H7 (cell line): ENCODE measurements around the gene RPRD2. TPM values are rescaled to one million over a fixed set of nuclear protein-coding genes. Genes with fewer than 3 reads are reported as not detected.

Source experiments
- DNase-seq: peaks from one replicate; pipeline ENCODE4 v3.0.0; 2012
- H3K27me3 ChIP-seq: 2 replicates; pipeline ENCODE4 v1.6.0; 2011; ENCODE audit warnings: mild to moderate bottlenecking, low read length; ENCODE audit not compliant: control insufficient read depth, insufficient read depth
- H3K36me3 ChIP-seq: replicated peaks from 2 replicates; pipeline ENCODE4 v1.5.1; 2011; ENCODE audit warnings: low read length; ENCODE audit not compliant: control insufficient read depth, insufficient read depth
- H3K4me3 ChIP-seq: 2 replicates; pipeline ENCODE4 v1.5.1; 2011; ENCODE audit warnings: low read depth, mild to moderate bottlenecking, control low read depth, low read length, moderate library complexity; ENCODE audit not compliant: insufficient read depth
- total RNA-seq: library from RNA; depleted of rRNA; stranded (reverse); fragments of >200 nt; shearing (Covaris generic); gene quantifications from 2 replicates; pipeline ENCODE4 v1.2.3, GENCODE V29; 2014

The RPRD2 gene
- total RNA-seq, 1 experiment from 2014 or later, result 14.5 TPM

DNA sequence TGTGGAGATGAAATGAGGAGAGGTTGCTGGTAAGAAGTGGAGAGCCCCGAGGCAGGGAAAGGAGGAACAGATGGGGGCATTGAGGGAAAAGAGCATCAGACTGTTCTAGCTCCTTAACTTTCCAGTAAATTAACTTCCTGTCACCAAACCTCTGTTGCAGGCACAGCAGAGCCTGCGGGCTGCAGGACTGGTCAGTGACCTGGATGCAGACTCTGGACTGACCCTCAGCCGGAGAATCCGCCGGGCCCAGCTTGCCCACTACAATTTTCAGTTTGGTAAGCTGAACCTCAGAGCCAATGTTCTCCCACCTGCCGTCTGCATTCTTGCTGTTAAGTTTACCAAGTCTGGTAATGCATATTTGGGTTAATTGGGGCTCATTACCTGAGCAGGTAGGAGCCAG lies 141.5 kb downstream of the RPRD2 start:
- H3K36me3 ChIP-seq, result peaks cover 19% of the 10 kb centered on the region
- DNase-seq, result no peak
- no peak overlapping the region for H3K4me3 ChIP-seq
- H3K27me3 ChIP-seq, result no peaks in the 10 kb centered on the region; the same call in 1 of the 2 replicates

GRCh38 chr1:150507912-150508864 lies 144.2 kb downstream of the RPRD2 start, which contains the start of gene ECM1:
Gene ECM1 (plus strand): TSS chr1:150508109. CDS start chr1:150508210, 101 bp downstream.
- Histone ChIP-seq H3K4me3 (no peak within 1 kb of the TSS), H3K27me3 (no peaks in the 10 kb centered on the region; the same call in 1 of the 2 replicates), H3K36me3 (peaks cover 17% of the 10 kb centered on the region)
- DNase-seq, result no peak

- Histone ChIP-seq H3K27me3 (no peaks in the 10 kb centered on the region; the same call in 1 of the 2 replicates), H3K4me3 (no peak overlapping the region)
- no peak for DNase-seq
These were observed 145.0 kb downstream of the RPRD2 start for GRCh38 chr1:150508982-150509381.

GRCh38 chr1:150511551-150511950 lies 147.6 kb downstream of the RPRD2 start:
- Histone ChIP-seq H3K27me3 (no peaks in the 10 kb centered on the region; the same call in 1 of the 2 replicates), H3K4me3 (no peak overlapping the region), H3K36me3 (peaks cover 3% of the 10 kb centered on the region)
- DNase-seq, result no peak

More at GRCh38 chr1:150508982-150509381, 145.0 kb downstream of the RPRD2 start:
- peaks cover 17% of the 10 kb centered on the region for H3K36me3 ChIP-seq

DNA sequence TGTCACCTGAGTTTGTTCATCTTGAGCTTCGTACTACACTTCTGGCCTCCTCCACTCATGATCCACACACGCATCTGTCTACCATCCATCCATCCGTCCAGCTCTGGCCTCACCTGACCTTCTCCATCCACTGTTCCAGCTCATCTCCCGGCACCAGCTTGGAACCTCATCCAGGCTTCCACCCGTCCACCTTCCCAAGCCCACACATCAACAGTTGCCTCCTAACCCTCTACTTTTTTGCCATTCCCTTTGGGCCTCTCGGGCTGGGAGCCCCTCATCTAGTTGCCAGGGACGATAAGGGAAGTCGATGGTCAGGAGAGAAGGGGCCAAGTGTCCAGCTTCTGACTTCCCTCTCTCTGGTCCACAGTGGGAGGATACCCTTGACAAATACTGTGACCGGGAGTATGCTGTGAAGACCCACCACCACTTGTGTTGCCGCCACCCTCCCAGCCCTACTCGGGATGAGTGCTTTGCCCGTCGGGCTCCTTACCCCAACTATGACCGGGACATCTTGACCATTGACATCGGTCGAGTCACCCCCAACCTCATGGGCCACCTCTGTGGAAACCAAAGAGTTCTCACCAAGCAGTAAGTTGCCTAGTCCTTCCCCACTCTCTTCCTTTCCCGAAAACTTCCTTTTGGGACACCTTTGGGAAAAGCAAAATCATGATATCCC lies 148.2 kb downstream of the RPRD2 start:
- no peak for DNase-seq

GRCh38 chr1:150512846-150513245 lies 148.9 kb downstream of the RPRD2 start:
- H3K4me3 ChIP-seq, result no peak overlapping the region
- DNase-seq, result no peak
- no peaks in the 10 kb centered on the region; the same call in 1 of the 2 replicates for H3K27me3 ChIP-seq
- H3K36me3 ChIP-seq, result no peaks in the 10 kb centered on the region

More for the DNA sequence above, 148.2 kb downstream of the RPRD2 start:
- Histone ChIP-seq H3K27me3 (no peaks in the 10 kb centered on the region; the same call in 1 of the 2 replicates), H3K36me3 (no peaks in the 10 kb centered on the region; the same call in 1 of the 2 replicates), H3K4me3 (no peak overlapping the region)

DNA sequence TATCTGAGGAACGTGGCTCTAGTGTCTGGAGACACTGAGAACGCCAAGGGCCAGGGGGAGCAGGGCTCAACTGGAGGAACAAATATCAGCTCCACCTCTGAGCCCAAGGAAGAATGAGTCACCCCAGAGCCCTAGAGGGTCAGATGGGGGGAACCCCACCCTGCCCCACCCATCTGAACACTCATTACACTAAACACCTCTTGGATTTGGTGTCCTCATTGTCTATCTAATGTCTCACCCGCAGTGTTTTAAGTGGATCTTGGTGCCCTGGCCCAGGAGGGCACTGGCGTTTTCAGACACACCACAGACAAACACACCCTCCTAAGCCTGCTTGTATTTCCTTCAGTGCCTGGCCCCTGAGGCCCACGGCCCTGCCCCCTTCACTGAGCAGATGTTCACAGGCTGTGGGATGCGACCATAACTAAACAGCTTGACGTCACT lies 149.4 kb downstream of the RPRD2 start:
- H3K27me3 ChIP-seq, result no peaks in the 10 kb centered on the region; the same call in 1 of the 2 replicates
- no peaks in the 10 kb centered on the region for H3K36me3 ChIP-seq
- no peak for DNase-seq
- H3K4me3 ChIP-seq, result no peak overlapping the region

- Histone ChIP-seq H3K27me3 (no peaks in the 10 kb centered on the region; the same call in 1 of the 2 replicates), H3K4me3 (no peak overlapping the region), H3K36me3 (no peaks in the 10 kb centered on the region)
- DNase-seq, result no peak
These were observed 150.3 kb downstream of the RPRD2 start for GRCh38 chr1:150514260-150514659.

DNA sequence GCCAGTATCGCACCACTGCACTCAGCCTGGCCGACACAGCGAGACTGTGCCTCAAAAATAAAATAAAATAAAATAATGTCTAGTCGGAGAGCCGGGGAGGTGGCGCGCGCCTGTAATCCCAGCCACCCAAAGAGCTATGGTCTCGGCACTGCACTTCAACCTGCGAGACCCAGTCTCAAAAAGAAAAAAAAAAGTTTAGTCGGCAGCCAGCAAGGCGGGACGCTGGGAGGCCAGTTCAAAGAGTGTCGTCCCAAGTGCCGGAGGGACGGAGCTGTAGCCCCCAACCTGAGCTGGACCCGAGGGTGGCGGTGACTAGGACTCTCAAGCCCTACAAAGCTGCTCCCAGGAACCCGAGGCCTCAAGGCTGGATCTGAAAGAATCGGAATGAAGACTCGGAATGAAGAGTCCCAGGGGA lies 151.0 kb downstream of the RPRD2 start:
- Histone ChIP-seq H3K36me3 (no peaks in the 10 kb centered on the region), H3K27me3 (no peaks in the 10 kb centered on the region), H3K4me3 (peak overlapping the region; percentile 78)
- no peak for DNase-seq

GRCh38 chr1:150515328-150516049 lies 151.5 kb downstream of the RPRD2 start, which contains the start of gene FALEC:
Gene FALEC (plus strand): TSS chr1:150515752.
- peak; percentile 100 for DNase-seq
- H3K27me3 ChIP-seq, result no peaks in the 10 kb centered on the region
- H3K4me3 ChIP-seq, result peak within 1 kb of the TSS; percentile 78
- H3K36me3 ChIP-seq, result no peaks in the 10 kb centered on the region

- DNase-seq, result peak; percentile 69
These were observed 152.2 kb downstream of the RPRD2 start for GRCh38 chr1:150516050-150516591.

DNA sequence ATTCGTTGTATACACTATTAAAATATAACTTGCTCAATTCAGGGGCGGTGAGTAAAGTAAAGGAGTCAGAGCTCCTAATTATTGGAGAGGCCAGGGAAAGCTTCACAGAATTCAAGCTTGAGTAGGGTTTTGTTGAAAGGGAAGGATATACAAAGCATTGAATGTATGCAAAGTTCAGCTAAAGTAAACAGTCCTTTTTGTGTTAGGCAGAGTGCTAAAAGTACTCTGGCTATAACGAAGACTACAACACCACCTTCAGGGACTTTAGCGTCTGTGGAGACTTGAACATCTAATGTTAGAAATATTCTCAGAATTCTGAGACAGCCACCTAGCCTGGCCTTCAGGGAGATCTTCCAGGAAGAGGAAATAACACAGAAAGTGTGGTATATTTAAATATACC lies 152.7 kb downstream of the RPRD2 start:
- Histone ChIP-seq H3K36me3 (no peaks in the 10 kb centered on the region), H3K27me3 (no peaks in the 10 kb centered on the region), H3K4me3 (peak overlapping the region; percentile 78)
- no peak for DNase-seq

More at GRCh38 chr1:150516050-150516591, 152.2 kb downstream of the RPRD2 start:
- Histone ChIP-seq H3K27me3 (no peaks in the 10 kb centered on the region), H3K36me3 (no peaks in the 10 kb centered on the region), H3K4me3 (peak overlapping the region; percentile 78)

DNA sequence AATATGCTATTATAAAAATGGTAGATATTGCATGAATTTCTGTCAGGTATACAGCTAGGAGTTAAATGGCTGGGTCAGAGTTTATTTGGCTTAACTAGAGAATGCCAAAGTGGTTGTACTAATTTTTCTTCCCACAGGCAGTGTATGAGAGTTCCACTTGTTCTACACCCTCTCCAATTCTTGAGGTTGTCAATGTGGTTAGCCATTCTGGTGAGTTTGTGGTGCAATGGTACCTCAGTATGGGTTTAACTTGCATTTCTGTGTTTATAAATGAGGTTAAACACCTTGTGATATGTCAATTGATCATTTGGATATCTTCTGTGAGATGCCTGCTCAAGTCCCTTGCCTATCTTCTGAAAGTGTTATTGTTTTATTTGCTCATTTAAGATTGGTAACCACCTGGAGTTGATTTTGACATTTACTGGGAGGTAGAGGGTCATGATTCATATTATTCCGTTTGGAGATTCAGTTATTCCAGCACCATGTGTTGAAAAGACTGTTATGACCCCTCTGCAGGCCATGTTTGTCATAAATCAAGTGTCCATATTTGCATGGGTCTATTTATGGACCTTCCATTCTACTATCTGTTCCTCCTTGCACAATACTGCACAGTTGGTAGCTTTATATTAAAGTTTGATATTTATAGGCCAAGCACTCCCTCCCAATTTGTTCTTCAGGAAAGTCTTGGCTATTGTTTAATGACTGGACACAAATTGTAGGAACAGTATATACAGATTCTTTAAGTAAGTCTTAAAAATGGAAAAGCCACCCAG lies 157.4 kb downstream of the RPRD2 start:
- Histone ChIP-seq H3K27me3 (no peaks in the 10 kb centered on the region), H3K36me3 (no peaks in the 10 kb centered on the region), H3K4me3 (no peak overlapping the region)
- no peak for DNase-seq
